CD4-positive, alpha-beta T cell treated with Interleukin-6 at 100 ng/mL for 8 hours (primary cell): ENCODE results near the gene KREMEN1.

ENCODE experiments used
- DNase-seq: peaks from one replicate; pipeline ENCODE4 v3.0.0-alpha.2; 2020; ENCODE audit warnings: mixed read lengths, low spot score

KREMEN1 gene

GRCh38 chr22:29207562-29208501, 135.0 kb downstream of the KREMEN1 start:
- DNase-seq: no peak

GRCh38 chr22:29208502-29208862, 135.6 kb downstream of the KREMEN1 start:
- DNase-seq: no peak

- DNase-seq: no peak
These were observed 136.2 kb downstream of the KREMEN1 start for GRCh38 chr22:29208879-29209623.

GRCh38 chr22:29209624-29209929, 136.7 kb downstream of the KREMEN1 start:
- no peak for DNase-seq

GRCh38 chr22:29211066-29211465, 138.2 kb downstream of the KREMEN1 start:
- no peak for DNase-seq

- no peak for DNase-seq
These were observed 138.6 kb downstream of the KREMEN1 start for GRCh38 chr22:29211466-29211865.

GRCh38 chr22:29212743-29213142, 139.9 kb downstream of the KREMEN1 start:
- DNase-seq: no peak

GRCh38 chr22:29213493-29213892, 140.7 kb downstream of the KREMEN1 start:
- DNase-seq: no peak

GRCh38 chr22:29214232-29214631, 141.4 kb downstream of the KREMEN1 start:
- no peak for DNase-seq

- no peak for DNase-seq
These were observed 142.4 kb downstream of the KREMEN1 start for GRCh38 chr22:29215012-29215860.

GRCh38 chr22:29216011-29216872, 143.4 kb downstream of the KREMEN1 start:
- DNase-seq: no peak

- DNase-seq: no peak
These were observed 144.2 kb downstream of the KREMEN1 start for GRCh38 chr22:29216873-29217666.
